Measurements from ENCODE around the gene MAD1L1. TPM values are rescaled to one million over a fixed set of nuclear protein-coding genes. Genes with fewer than 3 reads are reported as not detected.

MAD1L1 gene
- total and polyA plus RNA-seq, 2 of the 13 experiments (the other 11 are each of a cell fraction or from before 2014, with no cell fraction given), result 17.4 to 64.7 TPM

- H3K36me3 ChIP-seq (replicated peaks in 1 of 2; ENCODE audit: control insufficient read depth in 1 of 2, insufficient read depth in 2 of 2, low read length in 2 of 2), result peaks cover 2 to 22% of the 10 kb centered on the region in 2 experiments; a peak in 2 of 5 replicates
Measured at GRCh38 chr7:1977876-1978441, 254.8 kb downstream of the MAD1L1 start.

GRCh38 chr7:1977059-1977875, 255.5 kb downstream of the MAD1L1 start:
- TF ChIP-seq CTCF (CRISPR knock-in tag; IDR thresholded peaks at IDR 0.05), result no peak
- TF ChIP-seq HINFP (CRISPR knock-in tag; IDR thresholded peaks at IDR 0.05; ENCODE audit: low read depth), result no peak
- intact Hi-C loops (cut with micrococcal nuclease; ENCODE audit: unreplicated experiment), result no loop called here
- no TSS peak for BruUV-seq (replicated peaks)
- DNase-seq (ENCODE audit: low spot score) (no peak), ATAC-seq (no peak), FAIRE-seq (no peak)
- Histone ChIP-seq H3K79me2 (ENCODE audit: insufficient read depth, low read length) (no peaks in the 10 kb centered on the region), H3K9me3 (ENCODE audit: low read length) (no peaks in the 10 kb centered on the region), H2AFZ (ENCODE audit: low read length) (no peak overlapping the region), H3K27me3 (ENCODE audit: control insufficient read depth in 1 of 2, insufficient read depth in 2 of 2, low read length in 2 of 2) (no peaks in the 10 kb centered on the region), H3K4me3 (replicated peaks in 1 of 3; ENCODE audit: insufficient read depth in 1 of 3, low read depth in 2 of 3, low read length in 3 of 3) (no peak overlapping the region), H3K27ac (ENCODE audit: extremely low read length, insufficient read depth, low read length) (no peak overlapping the region), H3K4me2 (ENCODE audit: low read depth, low read length) (no peak overlapping the region), H3K4me1 (ENCODE audit: insufficient read depth, low read length) (no peaks in the 10 kb centered on the region), H4K20me1 (ENCODE audit: insufficient read depth, low read length) (no peaks in the 10 kb centered on the region), H3K36me3 (replicated peaks in 1 of 2; ENCODE audit: control insufficient read depth in 1 of 2, insufficient read depth in 2 of 2, low read length in 2 of 2) (peaks cover 4 to 22% of the 10 kb centered on the region in 2 experiments; a peak in 2 of 5 replicates), H3K9ac (ENCODE audit: insufficient read depth, low read depth, low read length) (no peak overlapping the region)
- whole genome bisulfite sequencing (ENCODE audit: low lambda C conversion rate), result 92% methylated on average over 19 of the region's 44 CpGs
- CTCF ChIA-PET (ENCODE audit: low intra/inter-chr PET ratio, low total read pairs), result no interaction called here
- POLR2A ChIA-PET, result no interaction called here
- in situ Hi-C loops (cut with HindIII; ENCODE audit: extremely low pct_ligation_motif_present, low pct_unique_long_range_greater_than_20kb), result no loop called here

More at GRCh38 chr7:1977876-1978441, 254.8 kb downstream of the MAD1L1 start:
- ChIA-PET CTCF (ENCODE audit: low intra/inter-chr PET ratio, low total read pairs) (no interaction called here), POLR2A (no interaction called here)
- H3K4me3 ChIP-seq (replicated peaks in 1 of 3; ENCODE audit: insufficient read depth in 1 of 3, low read depth in 2 of 3, low read length in 3 of 3), result no peak overlapping the region
- intact Hi-C loops (cut with micrococcal nuclease; ENCODE audit: unreplicated experiment) (no loop called here), in situ Hi-C loops (cut with HindIII; ENCODE audit: extremely low pct_ligation_motif_present, low pct_unique_long_range_greater_than_20kb) (no loop called here)
- BruUV-seq (replicated peaks), result no TSS peak
- no peak overlapping the region for H3K4me2 ChIP-seq (ENCODE audit: low read depth, low read length)
- no peak overlapping the region for H3K27ac ChIP-seq (ENCODE audit: extremely low read length, insufficient read depth, low read length)
- no peak for FAIRE-seq
- no peaks in the 10 kb centered on the region for H3K79me2 ChIP-seq (ENCODE audit: insufficient read depth, low read length)
- H4K20me1 ChIP-seq (ENCODE audit: insufficient read depth, low read length), result no peaks in the 10 kb centered on the region
- ATAC-seq, result no peak
- no peaks in the 10 kb centered on the region for H3K9me3 ChIP-seq (ENCODE audit: low read length)
- TF ChIP-seq RBM22 (optimal IDR thresholded peaks at IDR 0.05; ENCODE audit: low read length) (peak; percentile 21), HHEX (CRISPR knock-in tag; IDR thresholded peaks at IDR 0.05) (no peak)
- H3K4me1 ChIP-seq (ENCODE audit: insufficient read depth, low read length), result no peaks in the 10 kb centered on the region
- DNase-seq (ENCODE audit: low spot score), result no peak
- H3K9ac ChIP-seq (ENCODE audit: insufficient read depth, low read depth, low read length), result no peak overlapping the region
- 98% methylated on average over 11 of the region's 15 CpGs for WGBS (ENCODE audit: low lambda C conversion rate)
- no peaks in the 10 kb centered on the region for H3K27me3 ChIP-seq (ENCODE audit: control insufficient read depth in 1 of 2, insufficient read depth in 2 of 2, low read length in 2 of 2)
- H2AFZ ChIP-seq (ENCODE audit: low read length), result no peak overlapping the region

All from HepG2 (cell line).